Measurements from ENCODE around the gene LITAF.
A peak's percentile ranks its signal among the peaks of the same experiment; 100 is the strongest.

LITAF gene

DNA sequence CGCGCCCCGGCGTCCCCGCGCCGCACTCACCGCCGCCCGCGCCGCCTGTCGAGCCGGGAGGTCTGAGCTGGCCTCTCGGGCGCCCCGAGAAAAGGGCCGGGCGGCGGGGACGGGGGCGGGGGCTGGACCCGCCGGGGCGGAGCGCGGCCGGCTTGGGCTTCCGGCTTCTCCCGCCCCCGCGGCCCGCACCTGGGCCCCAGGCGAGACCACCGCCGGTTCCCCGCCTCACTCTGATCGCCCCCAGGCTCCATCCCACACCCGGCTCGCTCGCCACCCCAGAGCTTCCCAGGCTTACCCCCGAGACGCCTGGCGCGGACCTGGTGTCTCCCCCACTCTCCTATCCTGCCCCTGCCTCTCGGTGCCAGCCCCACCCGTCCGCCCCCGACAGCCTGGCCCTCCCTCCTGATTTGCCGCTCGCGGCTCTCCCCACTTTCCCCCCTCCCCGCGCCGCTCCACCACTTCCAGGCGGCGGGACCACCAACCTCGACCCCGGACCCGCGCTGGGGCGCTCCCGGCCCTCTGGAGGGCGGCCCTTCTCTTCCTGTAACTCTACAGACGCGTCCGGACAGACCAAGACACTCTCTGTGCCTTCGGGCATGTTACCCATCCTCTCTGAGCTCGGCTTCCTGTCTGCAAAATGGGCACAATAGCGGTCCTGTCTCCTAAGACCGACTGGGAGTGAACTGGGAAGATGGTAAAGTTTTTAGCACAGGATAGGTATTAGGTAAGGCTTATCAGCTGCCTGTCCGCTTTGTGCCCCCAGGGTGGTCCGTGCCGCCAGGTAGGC is at the start of gene LITAF:
LITAF (minus strand) TSS at position 64 of the 787 bp plus-strand sequence. CDS start 30,189 bp downstream, outside the sequence.
- peak; percentile 18 for DNase-seq

DNA sequence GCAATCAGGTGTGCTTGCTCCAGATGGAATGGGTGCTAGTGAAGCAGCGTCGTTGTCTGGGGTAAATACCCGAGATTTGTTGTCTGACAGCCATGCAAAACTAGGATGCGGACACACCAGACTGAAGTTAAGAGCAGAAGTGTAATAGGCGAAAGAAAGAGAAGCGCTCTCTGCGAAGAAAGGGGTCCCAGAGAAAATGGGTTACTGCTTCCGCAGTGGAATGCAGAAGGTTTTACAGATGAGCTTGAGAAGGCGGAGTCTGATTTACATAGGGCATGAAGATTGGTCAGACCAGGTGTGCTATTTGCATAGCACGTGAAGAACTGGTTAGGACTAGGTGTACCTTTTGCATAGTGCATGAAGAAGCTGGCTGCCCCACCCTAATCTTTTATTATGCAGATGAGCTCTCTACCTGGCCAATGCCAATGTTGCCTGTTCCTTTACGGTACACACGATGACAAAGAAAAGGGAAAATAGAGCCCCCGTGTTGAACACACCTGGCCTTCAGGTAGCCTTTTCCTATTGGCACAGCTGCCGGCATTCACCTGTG is 49.5 kb upstream of the LITAF start:
- no peak for DNase-seq

DNA sequence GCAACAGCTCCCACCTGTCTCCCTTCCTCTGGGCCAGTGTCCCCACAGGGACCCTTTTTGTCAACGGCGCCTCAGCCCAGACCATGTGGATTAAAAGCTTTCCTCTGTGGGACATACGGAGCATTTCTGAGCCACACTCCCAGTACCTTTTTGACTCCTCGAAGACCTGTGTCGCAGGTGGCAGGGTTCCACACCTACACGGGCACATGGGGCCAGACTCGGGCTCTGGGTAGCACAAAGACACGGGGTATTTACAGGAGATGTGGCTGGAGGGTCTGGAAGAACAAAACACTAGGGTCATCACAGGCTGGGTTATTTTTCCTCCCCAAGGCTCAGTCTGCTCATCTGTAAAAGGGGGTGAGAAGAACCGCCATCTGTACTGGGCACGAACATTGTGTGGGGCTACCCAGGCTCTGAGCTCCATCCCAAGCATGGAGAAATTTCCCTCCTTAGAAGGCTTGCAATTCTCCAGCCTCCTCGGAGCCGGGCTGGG is 49.0 kb upstream of the LITAF start:
- DNase-seq = no peak

DNA sequence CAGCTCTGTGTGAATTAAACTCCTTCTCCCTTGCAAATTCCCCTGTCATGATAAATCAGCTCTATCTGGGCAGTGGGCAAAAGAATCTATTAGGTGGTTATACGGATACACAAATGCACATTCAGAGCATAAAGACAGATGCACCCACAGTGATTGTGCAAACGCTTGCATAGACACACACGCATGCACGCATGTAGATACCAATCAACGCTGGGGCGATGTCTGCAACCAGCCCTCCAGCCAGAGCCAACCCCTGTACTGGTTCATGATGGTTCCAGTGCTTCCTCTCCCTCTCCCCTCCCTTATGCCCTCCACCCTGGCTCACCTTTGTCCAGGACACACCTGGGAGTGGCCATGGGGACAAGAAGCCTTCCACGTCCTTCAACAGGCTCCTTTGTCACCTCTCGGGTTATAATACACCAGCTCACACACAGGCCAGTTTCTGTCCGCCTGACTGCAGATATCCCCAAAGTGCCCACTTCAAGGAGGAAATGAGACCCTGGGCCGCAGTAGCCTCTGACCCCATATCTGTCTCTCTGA is 48.5 kb upstream of the LITAF start:
- no peak for DNase-seq

DNA sequence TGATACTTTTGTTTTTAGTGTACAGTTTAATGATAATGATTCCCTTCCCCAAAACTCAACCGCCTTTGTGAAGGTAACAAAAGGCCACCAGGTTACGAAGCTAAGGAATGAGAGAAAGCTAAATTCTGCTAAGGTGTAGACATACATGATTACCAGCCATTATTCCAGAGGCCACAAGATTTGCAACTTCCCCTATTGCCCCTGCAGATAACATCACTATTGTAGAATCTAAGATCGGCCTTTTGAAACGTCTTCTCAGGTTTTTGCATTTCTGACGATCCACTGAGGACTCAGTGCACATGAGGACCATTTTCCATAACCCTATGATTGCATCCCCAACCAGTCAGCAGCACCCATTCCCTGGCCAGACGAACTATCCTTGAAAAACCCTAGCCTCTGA is 47.6 kb upstream of the LITAF start:
- no peak for DNase-seq

DNA sequence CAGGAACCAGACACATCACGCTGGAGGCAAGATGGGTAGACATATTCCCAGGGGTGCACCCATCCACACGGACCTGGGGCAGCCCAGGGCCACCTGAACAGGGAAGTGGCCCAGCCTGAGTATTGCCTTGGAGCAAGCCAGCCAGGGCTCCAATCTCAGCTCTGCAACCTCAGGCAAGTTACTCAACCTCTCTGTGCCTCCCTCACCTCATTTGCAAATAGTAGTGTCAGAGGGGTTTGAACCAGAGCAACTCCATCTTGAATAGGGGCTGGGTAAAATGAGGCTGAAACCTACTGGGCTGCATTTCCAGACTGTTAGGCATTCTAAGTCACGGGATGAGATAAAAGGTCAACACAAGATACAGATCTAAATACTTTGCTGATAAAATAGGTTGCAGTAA is 46.4 kb upstream of the LITAF start:
- no peak for DNase-seq

DNA sequence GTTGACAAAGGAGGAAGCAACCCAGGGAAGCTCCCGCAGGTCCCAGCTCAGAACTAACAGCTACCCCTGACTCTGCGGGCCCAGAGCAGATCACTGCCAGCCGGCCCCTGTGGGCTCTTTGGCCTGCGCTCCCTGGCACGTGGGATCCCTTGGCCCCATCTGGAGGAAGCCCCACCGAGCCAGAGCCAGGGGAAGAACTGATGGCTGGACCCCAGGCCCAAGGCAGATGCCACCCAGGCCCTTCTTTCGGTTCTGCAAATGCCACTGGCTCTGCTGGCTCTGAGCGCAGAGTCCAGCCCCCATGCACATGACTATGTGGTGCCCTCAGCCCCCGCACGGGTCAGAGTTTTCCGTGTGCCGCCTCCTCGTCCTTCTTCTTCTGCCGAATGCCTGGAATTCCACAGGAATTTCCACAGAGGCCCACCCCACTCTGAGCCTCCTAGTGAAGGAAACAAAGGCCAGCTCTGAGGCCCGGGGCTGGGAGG is 45.8 kb upstream of the LITAF start:
- DNase-seq = no peak

DNA sequence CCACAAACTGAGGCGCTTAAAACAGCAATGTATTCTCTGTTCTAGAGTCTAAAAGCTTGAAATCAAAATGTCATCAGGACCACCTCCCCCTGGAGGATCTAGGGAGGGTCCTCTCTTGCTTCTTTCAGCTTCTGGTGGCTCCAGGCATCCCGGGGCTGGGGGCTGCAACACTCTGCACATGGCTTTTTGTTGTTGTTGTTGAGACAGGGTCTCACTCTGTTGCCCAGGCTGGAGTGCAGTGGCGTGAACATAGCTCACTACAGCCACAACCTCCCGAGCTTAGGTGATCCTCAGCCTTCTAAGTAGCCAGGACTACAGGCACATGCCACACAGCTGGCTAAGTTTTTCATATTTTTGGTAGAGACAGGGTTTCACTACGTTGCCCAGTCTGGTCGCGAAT is 44.5 kb upstream of the LITAF start:
- no peak for DNase-seq

DNA sequence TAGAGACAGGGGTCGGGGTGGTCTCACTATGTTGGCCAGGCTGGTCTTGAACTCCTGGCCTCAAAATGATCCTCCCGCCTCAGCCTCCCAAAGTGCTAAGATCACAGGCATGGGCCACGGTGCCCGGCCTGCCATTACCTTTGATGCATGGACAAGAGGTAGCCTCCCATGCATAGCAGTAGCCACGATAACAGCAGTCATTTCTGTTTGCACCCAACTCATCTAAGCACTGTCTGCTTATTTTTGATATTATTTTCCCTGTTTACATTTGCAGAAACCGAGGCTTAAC is 44.0 kb upstream of the LITAF start:
- no peak for DNase-seq

DNA sequence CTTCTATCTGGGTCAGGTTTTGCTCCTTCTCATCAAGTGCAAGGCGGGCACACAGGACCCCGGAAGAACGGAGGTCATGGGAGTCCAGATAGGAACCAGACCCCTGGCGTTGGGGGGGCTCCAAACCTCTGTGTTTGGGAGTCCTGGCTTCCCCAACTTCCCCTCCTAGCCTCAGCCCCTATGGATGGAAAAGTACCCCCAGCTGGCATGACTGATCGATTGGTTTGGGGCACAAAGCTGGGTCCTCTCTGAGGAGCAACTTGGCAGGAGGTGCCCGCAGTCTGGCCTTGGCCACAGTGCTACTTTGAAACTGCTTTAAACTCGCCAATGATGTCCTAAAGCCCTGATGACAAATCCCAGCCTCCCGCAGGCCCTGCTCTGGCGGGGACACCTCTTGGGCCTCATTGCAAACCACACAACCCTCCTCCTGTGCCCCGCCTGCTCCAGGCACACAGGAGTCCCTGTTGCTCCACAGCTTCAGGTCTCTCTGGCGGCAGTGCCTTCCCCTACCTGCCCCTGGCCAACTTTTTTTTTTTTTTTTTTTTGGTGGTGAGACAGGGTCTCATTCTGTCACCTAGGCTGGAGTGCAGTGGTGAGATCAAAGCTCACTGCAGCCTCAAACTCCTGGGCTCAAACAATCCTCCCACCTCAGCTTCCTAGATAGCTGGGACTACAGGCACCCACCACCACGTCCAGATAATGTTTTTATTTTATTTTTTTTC is 43.5 kb upstream of the LITAF start:
- no peak for DNase-seq

DNA sequence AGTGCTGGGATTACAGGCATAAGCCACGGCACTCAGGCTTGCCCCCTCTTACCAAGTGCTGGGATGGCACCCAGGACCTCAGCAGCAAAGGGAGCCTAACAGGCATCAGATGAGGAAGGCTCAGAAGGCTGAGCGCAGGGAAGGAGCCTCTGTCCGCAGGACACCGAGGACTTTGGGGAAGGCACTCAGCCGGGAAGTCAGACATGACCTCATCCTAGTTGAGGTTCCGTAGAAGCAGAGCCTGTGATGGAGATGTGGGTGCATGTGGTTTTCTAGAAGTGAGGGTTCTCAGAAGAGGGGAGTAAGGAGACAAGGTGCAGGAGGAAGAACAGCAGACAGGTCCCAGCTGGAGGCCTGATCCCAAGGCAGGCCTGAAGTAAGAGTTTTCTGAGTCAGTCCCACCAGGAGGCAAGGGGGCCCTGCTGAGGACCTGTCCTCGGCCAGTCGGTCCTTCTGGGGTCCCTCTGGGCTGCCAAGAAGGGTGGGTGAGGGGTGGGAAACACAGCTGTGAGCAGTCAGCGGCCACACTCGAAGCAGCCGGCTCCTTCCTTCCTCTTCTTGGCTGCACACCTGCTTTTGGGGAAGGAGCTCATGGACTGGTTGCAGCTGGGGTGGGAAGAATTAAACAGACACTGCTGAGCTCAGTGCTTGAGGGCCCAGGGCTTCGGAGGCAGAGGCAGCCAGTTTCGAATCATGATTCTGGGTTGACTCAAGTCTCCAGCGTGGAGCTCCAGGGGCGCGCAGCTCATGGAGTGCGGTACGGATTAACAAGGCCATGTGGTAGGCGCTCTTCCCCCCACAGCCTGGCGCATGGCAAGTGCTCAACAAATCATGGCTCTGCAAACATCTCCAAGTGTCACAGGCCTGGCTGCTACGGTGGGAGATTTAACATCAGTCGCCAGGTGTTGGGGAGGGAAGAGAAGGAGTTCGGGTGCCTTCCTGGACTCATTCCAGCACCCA is 42.6 kb upstream of the LITAF start:
- DNase-seq = no peak

DNA sequence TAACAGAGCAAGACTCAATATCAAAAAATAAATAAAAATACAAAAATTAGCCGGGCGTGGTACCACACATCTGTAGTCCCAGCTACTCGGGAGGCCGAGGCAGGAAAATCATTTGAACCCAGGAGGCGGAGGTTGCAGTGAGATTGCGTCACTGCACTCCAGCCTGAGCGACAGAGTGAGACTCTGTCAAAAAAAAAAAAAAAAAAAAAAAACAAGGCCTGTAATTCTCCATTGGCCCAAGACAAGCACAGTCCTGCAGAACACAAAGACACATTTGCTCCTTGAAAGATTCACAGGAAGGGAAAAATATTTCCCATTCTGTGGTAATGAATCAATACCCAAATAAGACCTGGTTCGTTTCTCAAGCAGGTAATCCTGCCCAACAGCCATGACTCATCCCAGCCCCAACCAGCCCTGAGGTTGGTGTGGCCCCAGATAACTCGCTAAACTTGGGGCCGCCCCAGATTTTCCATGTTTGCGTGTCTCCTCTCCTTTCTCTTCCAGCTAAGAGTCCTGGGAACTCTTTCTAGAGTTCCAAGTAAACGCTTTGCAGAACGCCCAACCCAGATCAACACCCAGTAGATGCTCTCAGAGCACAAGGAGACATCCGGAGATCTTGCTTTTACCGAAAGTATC is 41.2 kb upstream of the LITAF start:
- no peak for DNase-seq

DNA sequence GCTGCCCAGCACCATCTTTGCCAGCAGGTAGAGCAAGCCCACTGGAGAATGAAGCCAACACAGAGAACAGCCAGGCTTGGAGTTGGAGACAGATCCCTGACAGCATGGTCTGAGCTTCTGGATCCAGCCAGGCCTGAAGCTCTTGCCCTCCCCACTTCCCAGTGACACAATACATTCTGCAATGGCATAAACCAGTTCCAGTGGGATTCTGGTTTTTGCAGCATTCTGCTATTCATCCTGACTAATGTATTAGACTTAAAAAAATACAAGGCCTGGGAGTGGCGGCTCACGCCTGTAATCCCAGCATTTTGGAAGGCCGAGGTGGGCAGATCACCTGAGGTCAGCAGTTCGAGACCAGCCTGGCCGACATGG is 40.6 kb upstream of the LITAF start:
- DNase-seq = no peak

DNA sequence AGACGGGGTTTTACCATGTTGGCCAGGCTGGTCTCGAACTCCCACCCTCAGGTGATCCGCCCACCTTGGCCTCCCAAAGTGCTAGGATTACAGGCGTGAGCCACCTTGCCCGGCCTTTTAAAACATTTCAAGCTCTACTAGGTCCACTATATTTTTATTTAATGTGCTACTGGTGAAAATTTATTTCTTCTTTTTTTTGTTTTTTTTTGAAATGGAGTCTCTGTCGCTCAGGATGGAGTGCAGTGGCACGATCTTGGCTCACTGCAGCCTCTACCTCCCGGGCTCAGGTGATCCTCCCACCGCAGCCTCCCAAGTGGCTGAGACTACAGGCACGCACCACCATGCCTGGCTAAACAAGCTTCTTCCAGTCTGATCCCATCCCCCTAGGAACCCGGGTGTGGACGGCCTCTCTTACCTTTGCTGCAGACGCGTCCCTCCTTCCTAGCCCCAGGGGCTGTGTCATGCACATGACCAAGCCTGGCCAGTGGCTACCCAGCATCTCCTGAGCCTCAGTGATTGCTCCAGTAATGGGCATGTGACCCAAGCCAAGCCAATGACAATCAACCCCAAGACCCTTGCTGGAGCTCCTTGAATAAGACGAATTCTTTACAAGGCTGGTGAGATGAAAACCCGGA is 40.1 kb upstream of the LITAF start:
- DNase-seq = no peak

DNA sequence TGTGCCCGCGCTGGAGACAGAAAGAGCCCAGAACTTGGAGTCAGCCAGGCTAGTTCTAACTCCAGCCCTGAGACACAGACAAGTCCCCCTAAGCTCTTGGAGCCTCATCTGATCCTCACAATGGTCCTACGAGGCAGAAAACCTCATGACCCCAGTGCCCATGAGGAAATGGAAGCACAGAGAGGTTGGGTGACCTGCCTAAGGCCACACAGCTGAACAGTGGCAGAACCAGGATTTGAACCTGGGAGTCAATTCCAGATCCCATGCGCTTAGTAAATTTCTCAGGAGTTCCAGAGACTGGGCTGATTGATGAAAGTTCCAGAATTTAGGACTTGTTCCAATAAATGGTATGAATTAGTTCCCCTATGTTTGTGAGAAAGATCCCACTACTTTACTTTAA is 39.0 kb upstream of the LITAF start:
- no peak for DNase-seq

DNA sequence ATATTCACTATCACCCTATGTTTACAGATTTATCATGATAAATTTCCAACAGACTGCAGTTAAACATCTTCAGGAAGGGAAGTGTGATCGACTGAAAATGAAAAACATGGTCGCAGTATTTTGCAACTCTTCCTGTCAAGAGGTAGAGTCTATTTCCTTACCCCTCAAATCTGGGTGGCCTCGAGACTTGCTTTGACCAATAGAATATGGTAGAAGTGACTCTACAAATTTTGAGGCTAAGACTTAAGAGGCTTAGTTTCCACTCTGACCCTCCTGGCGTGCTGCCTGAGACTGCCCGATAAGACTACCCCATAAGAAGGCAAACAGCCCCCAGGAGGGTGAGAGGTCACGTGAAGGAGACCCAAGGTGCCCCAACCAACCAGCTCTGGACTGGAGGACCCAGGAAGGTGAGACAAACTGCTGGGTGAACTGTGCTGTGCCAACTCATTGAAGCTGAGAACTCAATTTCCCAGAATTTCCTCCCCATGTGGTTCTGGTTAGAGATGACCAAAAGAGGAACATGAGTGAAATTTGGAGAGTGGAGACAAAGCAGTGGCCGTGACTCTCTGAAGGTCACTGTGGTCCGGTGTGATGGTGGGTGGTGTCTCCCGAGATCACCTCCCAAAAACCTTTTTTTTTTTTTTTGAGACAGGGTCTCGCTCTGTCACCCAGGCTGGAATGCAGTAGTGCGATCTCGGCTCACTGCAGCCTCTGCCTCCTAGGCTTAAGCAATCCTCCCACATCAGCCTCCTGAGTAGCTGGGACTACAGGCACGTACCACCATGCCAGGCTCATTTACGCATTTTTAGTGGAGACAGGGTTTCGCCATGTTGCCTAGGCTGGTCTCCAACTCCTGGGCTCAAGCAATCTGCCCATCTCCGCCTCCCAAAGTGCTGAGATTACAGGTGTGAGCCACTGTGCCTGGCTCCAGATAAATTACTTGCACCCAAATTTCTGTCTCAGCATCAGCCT is 38.2 kb upstream of the LITAF start:
- DNase-seq = no peak

DNA sequence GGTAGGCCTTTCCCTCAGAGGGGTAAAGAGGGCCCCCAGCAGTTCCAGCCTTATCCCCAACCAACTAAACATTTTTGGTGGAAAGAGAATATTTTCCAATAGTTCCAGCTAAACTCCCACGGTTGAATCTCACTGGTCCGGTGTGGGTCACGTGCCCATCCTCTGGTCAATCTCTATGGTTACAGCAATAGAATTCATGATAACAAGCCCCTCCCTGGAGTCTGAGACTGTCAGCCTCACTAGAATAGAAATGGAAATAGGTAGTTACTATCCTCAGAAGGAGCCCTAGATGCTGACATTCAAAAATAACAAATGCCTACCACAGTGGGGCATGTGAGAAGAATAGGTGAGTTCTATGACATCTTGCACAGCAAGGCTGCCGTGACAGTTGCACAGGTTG is 37.5 kb upstream of the LITAF start:
- DNase-seq = no peak

DNA sequence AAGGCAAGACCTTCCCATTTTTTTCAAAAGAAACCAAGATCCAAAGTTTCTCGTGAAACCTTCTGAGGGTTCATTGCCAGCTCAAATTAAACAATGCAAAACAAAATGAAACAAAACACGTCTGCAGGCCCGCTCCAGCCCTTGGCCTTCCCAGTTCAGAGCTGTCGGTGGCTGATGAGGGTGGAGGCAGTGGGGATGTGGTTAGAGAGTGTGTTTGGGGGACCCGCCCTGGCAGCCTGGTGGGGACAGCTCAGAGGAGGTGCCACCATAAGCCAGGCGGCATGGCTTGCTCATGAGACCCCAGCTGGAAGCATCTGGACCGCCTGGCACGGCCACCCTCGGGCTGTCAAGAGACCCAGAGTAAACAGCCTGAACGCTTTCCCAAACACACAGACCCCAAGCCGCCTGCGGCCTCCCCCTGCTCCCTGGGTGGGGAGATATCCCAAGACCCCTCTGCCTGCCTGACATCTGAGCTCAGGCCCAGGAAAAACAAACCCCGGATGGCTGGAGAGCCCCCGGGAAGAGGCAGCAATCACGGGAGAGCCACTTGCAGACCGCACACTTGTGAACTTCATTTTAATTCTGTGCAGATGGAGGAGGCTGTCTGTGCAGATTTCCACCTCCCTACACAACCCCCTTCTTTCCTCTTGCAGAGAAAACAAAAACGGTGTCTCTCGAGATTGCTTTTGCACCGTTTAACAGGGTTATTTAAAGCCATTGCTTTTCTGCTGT is 35.4 kb upstream of the LITAF start:
- no peak for DNase-seq

DNA sequence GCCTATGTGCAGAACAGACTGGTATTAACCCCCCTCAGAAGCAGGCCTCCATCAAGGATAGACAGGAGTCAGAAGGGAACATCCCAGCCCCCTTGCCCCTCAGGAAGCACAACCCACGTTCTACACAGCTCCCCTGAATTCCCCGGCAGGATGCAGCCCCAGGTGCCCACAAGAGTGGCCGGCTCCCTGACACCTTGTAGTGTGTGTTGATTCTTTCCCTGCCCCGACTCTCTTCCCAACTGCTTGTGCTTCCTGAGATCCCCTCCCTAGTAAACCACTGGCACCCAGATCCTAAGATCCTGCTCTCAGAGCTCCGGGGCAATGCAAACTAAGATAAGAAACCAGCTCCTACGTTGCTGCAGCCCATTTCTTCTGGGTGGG is 34.8 kb upstream of the LITAF start:
- DNase-seq = no peak
